Suprapubic skin (tissue), 3 donors: ENCODE measurements around the gene MINDY3.

Source experiments
- POLR2A ChIP-seq, 2 donors: fragments of 450-650 bp; IDR thresholded peaks; one replicate each; pipeline ENCODE4 v1.6.1; 2017; ENCODE audit warnings: antibody characterized with exemption in 2 of 2, mild to moderate bottlenecking in 2 of 2, moderate library complexity in 2 of 2
- TF ChIP-seq, protein P1 (sequence below), 2 donors: fragments of 200-600 bp in 1 of 2; fragments of 450-650 bp in 1 of 2; sonication (generic) in 1 of 2; IDR thresholded peaks; one replicate each; pipeline ENCODE4 v1.5.1; 2016 to 2019; ENCODE audit warnings: antibody characterized with exemption in 2 of 2, mild to moderate bottlenecking in 1 of 2, moderate library complexity in 1 of 2

DNA sequence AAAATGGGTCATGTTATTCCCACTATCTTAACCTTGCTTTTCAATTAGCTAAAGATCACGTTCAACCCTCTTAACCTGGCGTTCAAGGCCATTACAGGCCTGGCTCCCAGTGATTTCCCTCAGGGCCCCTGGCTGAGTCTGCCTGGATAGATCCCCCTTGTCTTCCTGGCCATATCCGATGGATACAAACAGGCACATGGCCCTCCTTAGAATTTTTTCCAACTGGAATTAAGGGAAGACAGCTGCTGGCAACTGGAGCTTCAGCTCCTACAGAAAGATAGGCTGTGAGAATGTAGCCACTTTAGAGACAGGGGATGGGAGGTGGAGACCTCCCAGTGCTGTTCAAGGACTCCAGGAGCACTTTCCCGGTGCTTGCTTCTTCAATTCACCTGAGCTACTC is 77.5 kb downstream of the MINDY3 start:
- TF ChIP-seq, protein P1, sequence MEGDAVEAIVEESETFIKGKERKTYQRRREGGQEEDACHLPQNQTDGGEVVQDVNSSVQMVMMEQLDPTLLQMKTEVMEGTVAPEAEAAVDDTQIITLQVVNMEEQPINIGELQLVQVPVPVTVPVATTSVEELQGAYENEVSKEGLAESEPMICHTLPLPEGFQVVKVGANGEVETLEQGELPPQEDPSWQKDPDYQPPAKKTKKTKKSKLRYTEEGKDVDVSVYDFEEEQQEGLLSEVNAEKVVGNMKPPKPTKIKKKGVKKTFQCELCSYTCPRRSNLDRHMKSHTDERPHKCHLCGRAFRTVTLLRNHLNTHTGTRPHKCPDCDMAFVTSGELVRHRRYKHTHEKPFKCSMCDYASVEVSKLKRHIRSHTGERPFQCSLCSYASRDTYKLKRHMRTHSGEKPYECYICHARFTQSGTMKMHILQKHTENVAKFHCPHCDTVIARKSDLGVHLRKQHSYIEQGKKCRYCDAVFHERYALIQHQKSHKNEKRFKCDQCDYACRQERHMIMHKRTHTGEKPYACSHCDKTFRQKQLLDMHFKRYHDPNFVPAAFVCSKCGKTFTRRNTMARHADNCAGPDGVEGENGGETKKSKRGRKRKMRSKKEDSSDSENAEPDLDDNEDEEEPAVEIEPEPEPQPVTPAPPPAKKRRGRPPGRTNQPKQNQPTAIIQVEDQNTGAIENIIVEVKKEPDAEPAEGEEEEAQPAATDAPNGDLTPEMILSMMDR (IDR thresholded peaks at IDR 0.05) = no peak
- no peak for TF ChIP-seq POLR2A (IDR thresholded peaks at IDR 0.05)
